A172 (cell line): ENCODE data around the gene MYMX. TPM values are rescaled to one million over a fixed set of nuclear protein-coding genes. Genes with fewer than 3 reads are reported as not detected.
"Not testable (repeated sequence)": the region's sequence is repeated elsewhere in the genome, so short reads cannot be mapped to it uniquely, and the experiment has no call there.

Source experiments
- DNase-seq: peaks from one replicate; pipeline ENCODE4 v3.0.0-alpha.2; 2015; ENCODE audit warnings: low spot score
- total RNA-seq: library from RNA; depleted of rRNA; stranded (reverse); fragments of >200 nt; shearing (Covaris generic); gene quantifications from 2 replicates; pipeline ENCODE4 v1.2.3, GENCODE V29; 2014; rRNA removed

Gene MYMX
- not detected in 2 replicates for total RNA-seq

DNA sequence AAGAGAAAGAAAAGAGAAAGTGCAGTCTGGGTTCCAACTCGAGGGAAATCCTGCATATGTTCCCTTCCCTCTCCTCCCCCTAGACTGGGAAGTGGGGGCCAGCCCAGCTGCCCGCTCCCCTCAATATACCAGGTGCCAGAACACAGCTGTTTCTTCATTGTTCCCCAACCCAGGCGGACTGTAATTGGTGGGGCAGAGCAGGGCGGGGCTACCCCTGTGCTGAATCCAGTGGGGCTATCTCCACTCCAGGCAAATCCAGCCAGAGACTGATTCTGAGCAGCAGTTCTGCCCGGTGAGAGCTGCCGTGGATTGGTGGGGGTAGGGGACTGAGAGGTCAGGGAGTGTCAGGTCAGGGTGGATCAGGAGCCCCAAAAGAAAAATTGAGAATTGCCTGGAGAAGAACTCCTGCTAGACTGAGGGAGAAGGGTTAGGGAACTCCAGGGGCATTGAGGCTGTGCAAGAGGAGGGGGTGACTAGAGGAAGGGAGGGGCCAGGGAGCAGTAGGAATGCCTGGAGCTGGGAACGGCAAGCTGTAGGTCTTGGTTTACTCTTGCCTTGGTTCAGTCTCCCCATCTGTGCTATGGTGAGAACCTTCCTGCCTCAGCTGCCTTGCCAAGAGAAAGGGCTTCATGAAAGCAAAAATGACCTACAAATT is at the start of gene MYMX:
Gene MYMX (plus strand): TSS at position 250 of the 655 bp plus-strand sequence. CDS start 546 bp downstream, outside the sequence.
- DNase-seq: no peak

DNA sequence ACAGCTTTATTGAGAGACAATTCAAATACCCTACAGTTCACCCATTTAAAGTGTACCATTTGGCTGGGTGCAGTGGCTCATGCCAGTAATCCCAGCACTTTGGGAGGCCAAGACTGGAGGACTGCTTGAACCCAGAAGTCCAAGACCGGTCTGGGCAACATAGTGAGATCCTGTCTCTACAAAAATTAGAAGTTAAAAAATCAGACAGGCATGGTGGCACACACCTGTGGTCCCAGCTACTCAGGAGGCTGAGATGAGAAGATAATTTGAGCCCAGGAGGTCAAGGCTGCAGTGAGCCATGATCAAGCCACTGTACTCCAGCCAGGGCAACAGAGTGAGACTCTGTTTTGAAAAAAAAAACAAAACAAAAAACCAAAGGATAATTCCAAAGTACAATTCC is 49.2 kb upstream of the MYMX start:
- no peak for DNase-seq

DNA sequence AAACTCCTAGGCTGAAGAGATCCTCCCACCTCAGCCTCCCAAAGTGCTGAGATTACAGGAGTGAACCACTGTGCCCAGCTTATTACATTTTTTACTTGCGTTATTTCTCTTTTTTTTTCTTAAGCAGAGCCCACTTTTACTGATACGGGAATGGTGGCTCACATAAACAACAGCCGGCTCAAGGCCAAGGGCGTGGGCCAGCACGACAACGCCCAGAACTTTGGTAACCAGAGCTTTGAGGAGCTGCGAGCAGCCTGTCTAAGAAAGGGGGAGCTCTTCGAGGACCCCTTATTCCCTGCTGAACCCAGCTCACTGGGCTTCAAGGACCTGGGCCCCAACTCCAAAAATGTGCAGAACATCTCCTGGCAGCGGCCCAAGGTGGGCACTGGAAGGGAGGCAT is 47.6 kb upstream of the MYMX start:
- no peak for DNase-seq

DNA sequence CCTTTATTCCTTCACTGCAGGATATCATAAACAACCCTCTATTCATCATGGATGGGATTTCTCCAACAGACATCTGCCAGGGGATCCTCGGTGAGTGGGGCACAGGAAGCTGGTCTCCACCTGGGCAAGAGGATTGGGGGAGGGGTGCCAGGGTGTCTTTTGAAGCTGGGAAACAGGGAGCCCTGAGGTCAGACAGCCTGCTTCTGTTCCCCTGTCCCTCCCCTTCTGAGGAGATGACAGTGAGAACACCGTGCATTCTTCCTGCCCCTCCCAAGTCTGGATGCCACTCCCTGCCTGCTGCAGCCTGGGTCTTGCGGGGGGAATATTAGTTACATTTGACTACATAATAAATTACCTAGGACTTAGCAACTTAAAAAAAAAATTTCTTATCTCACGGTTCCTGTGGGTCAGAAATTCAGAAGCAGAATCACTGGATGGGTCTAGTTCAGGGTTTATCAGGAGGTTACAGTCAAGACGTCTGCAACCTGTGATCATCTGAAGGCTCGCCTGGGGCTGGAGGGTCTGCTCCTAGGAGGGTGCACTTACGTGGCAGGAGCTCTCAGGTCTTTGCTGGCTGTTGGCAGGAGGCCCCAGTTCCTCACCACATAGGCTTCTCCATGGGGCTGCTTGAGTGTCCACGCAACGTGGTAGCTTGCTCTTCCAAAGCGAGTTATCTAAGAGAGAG is 46.7 kb upstream of the MYMX start:
- DNase-seq: no peak

DNA sequence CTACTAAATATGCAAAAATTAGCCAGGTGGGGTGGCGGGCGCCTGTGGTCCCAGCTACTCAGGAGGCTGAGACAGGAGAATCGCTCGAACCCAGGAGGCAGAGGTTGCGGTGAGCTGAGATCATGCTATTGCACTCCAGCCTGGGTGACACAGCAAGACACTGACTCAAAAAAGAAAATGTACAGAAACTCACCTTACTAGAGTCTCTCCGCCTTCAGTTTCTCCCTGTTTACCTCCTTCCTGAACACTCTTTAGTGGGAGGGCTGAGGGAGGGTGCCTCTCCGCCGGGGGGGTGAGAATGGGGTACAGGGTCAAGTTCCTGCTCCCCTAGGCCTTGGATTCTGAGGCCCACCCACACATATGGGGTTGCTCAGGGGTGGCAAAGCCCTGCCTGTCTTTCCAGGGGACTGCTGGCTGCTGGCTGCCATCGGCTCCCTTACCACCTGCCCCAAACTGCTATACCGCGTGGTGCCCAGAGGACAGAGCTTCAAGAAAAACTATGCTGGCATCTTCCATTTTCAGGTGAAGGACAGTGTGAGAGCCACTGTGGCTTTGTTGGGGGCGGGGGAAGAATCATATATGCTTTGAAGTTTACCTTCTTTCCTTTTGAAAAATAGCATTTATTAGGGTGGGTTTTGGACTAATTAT is 44.7 kb upstream of the MYMX start:
- DNase-seq: no peak

DNA sequence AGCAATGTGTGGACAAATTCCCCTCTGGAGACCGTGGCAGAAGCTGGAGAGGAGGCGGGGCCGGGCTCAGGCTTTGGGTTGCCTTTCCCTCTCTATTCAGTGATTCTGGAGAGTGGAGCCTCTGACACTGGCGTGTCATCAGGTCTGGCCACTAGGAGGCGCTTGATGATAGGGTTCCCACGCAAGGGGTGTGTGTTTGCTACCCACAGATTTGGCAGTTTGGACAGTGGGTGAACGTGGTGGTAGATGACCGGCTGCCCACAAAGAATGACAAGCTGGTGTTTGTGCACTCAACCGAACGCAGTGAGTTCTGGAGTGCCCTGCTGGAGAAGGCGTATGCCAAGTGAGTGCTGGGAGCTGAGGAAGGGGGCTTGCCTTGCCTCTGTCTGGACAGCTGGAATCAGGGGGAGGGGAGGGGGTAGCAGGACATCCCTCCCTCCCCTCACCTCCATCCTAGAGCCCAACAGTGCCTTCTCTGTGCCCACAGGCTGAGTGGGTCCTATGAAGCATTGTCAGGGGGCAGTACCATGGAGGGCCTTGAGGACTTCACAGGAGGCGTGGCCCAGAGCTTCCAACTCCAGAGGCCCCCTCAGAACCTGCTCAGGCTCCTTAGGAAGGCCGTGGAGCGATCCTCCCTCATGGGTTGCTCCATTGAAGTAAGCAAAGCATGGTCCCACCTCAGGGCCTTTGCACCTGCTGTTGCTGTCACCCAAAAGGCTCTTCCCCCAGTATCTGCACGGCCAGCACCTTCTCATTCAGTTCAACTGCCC is 43.8 kb upstream of the MYMX start:
- peak; percentile 79 for DNase-seq

DNA sequence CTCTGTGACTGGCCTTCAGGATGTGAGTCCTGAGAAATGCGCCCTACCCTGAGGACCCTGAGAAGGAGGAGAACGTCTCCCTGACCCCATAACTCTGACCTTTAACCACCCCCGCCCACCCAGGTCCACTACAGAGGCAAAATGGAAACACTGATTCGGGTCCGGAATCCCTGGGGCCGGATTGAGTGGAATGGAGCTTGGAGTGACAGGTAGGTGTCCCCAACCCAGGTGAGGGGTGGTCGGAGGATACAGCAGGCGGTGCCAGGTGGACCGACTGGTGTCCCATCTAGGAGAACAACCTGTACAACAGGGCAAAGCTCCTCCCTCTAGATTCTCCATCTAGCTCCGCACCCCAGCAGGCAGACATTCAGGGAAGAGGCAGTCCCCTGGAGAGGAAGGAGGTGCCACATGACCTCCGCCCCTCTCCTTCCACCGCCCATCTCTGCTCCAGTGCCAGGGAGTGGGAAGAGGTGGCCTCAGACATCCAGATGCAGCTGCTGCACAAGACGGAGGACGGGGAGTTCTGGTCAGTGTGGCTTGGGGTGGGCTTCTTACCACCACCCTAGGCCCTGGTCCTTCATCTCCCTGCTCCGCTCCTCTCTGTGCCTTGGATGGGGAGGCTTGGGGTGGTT is 40.5 kb upstream of the MYMX start:
- no peak for DNase-seq

DNA sequence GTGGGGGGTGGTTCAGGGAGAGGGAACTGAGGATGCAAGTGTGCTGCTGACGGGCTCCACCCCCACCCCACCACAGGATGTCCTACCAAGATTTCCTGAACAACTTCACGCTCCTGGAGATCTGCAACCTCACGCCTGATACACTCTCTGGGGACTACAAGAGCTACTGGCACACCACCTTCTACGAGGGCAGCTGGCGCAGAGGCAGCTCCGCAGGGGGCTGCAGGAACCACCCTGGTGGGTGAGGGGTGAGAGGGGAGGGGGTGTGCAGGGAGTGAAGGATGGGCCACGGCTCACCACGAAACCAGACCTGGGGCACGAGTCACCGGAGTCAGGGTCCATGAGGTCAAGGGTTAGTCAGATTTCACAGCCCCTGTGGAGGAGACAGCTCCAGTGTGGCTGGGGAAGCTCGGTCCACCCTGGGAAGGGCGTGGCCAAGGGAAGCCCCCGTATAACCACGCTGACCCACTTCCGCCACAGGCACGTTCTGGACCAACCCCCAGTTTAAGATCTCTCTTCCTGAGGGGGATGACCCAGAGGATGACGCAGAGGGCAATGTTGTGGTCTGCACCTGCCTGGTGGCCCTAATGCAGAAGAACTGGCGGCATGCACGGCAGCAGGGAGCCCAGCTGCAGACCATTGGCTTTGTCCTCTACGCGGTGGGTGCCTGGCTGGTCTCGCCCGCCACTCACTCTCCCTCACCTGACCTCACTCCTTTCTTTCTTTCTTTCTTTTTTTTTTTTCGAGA is 39.8 kb upstream of the MYMX start:
- DNase-seq: no peak

DNA sequence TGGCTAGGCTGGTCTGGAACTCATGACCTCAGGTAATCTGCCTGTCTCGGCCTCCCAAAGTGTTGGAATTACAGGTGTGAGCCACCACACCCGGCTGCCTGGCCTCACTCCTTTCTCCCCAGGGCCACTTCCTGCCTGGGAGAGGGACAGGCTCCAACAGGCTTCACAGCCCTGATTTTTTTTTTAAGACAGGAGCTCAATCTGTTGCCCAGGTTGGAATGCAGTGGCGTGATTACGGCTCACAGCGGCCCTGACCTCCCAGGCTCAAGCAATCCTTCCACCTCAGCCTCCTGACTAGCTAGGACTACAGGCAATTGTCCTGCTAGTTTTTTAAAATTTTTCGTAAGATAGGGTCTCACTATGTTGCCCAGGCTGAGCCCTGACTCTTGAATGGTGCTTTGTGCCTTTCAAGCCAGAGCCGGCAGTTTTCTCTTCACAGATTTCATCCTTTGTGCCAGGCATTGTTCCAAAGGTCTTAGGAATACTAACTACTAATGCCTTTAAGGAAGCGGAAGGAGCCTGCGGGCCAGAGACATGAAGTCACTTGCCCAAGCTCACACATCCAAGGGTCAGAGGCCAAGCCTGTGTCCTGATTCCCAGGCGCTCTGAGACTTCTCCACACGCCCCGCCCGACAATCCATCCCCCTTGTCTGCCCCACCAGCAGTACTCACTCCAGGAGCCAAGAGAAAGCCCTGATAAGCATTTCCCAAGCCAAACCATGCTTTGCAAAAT is 38.9 kb upstream of the MYMX start:
- DNase-seq: peak; percentile 42

DNA sequence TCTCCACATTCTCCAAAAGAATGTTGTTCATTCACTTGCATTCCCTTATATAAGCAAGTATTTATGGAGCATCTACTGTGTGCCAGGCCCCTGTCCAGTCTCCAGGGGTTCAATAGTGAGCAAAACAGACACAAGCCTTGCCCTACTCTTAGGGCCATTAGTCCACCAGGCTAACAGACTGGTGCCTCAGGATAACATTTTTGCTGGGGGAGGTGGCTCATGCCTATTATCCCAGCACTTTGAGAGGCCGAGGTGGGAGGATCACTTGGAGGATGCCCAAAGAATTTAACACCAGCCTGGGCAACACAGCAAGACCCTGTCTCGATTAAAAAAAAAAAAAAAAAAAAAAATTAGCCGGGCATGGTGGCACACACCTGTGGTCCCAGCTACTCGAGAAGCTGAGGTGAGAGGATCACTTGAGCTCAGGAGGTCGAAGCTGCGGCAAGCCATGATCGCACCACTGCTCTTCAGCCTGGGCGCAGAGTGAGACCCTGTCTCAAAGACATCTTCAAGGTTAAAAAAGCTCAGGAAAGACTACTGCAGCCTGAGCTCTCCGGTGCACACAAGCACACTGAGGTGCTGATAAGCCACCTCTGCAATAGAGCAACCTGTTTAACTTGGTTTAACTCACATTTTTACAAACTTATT is 38.2 kb upstream of the MYMX start:
- no peak for DNase-seq

DNA sequence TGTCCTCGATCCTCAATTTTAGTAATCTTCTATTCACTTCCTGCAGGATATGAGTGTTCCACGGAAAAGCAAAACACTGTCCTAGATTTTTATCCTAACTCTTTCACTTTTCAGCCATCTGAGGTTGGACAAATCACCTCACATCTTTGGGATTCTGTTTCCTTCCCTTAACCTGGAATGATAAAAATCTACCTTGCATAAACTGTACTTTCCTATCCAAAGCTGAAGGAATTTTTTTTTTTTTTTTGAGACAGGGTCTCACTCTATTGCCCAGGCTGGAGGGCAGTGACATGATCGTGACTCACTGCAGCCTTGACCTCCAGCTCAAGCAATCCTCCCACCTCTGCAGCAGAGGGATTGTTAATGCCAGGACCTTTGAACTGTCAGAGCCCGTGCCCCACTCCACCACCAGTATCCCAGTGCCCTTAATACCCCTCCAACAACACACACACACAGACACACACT is 37.6 kb upstream of the MYMX start:
- DNase-seq: no peak

DNA sequence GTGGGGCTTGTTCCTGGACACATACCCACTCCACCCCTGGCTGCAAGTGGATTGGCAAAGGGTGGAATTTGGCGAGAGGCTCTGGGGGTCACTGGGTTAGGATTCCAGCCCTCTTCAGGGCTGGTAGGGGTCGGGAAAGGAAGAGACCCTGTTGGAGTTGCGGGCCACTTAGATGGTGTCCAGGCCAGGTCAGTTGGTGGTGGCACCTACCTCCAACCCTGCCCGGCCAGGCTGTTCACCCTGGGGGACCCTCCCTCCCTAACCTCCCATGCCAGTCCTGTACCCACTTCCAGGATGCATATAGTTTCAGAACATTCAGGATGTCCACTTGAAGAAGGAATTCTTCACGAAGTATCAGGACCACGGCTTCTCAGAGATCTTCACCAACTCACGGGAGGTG is 37.1 kb upstream of the MYMX start:
- no peak for DNase-seq

DNA sequence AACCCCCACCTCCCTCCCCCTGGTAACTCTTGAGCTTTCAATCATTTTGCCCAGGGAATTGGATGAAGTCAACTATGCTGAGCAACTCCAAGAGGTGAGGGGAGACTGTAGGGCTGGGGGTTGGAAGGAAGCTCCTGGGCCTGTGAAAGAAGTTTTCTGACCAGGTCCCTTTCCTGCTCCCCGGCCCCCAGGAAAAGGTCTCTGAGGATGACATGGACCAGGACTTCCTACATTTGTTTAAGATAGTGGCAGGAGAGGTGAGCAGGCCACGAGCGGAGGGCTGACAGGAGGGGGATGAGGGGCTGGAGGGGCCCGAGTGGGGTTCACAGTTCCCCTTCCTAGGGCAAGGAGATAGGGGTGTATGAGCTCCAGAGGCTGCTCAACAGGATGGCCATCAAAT is 36.3 kb upstream of the MYMX start:
- no peak for DNase-seq

DNA sequence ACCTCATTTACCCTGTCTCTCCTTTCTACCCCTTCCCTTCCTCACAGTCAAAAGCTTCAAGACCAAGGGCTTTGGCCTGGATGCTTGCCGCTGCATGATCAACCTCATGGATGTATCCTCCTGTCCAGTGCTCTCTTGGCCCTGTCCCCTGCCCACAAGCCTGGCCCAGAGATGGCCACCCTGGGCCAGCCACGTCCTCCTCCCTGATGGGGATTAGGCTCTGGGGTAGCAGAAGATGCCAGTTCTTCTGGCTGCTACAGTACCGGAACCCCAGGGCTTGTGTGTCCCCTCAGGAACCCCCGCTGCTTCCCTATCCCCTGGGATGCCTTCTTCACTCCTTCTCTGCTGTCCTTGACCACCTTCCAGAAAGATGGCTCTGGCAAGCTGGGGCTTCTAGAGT is 35.8 kb upstream of the MYMX start:
- no peak for DNase-seq

DNA sequence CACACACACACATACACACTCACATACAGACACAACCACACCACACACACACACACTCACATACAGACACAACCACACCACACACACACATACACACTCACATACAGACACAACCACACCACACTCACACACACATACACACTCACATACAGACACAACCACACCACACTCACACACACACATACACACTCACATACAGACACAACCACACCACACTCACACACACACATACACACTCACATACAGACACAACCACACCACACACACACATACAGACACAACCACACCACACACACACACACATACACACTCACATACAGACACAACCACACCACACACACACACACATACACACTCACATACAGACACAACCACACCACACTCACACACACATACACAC is 34.9 kb upstream of the MYMX start:
- DNase-seq: not testable (repeated sequence)

DNA sequence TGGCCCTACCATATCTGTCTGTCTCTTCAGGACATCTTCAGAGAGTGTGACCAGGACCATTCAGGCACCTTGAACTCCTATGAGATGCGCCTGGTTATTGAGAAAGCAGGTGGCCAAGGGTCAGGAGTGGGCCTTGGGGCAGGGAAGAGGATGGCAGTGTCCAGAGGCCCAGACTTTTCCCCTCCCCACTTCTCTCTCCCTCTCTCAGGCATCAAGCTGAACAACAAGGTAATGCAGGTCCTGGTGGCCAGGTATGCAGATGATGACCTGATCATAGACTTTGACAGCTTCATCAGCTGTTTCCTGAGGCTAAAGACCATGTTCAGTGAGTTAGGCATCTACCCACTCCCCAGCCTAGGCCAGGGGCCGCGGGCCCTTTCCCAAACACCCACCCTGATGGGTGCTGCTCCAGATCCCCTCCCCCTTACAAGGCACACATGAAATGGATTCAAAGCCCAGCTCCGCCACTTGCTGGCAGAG is 33.8 kb upstream of the MYMX start:
- DNase-seq: no peak

DNA sequence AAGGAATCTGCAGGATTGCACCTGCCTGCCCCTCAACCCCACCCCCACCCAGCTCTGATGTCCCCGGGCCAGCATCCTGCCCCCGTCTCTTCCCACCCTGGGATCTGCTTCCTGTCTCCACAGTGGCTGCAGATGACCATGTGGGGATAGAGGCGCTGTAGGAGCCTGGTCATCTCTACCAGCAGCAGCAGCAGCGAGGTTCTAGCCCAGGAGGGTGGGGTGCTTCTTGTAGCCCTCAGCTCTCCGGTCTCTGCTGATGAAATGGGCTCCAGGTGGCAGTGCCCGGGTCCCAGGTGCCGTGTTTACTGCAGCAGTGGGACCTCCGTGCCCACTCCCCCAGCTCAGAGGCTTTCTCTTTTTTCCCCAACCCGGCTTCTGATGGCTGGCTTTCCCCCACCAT is 32.9 kb upstream of the MYMX start:
- DNase-seq: no peak

DNA sequence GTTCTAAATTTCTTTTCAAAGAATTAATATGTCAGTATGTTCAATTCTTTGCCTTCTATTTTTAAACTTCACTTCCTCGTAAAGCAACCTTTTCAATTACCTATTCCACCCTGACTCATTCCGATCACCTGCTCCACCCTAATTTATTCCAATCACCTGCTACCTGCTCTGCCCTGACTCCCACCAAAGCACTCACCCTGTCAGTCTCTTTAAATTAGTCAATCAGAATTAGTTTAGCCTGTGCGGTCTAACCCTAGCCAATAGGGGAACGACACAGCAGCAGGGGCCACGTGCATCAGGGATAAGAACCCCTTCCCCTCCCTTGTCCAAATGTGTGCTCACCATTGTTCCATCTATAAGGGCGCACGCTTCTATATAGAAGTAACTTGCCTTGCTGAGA is 31.4 kb upstream of the MYMX start:
- DNase-seq: not testable (repeated sequence)

DNA sequence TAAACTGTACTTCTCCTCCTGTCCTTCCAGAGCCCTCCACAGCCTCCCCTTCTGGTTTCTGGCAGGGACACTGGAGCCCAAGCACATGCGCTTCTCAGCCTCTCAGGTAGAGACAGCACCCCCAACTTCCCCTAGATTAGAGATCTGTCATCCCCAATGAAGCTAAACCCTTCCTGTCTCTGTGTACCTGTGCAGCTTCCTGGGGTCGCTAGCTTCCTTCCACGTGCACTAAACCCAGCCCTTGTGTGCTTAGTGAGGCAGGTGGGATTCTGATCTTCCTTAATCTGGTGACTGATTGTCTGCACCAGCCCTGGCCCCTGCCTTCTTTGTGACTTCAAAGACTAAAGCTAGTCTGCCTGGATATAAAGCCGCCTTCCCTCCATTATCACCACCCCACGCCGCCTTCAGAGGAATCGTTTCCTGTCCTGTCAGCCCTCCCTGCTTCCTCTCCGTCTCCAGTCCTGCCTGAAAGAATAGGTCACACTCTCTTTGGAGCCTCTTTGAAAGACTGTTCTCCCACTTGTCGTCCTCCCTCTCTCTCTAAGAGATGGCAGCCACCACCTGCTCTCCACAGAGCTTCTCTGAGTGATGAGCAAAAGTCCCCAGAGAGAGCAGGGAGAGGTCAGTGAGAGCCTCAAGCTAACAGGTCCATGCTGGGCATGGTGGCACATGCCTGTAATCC is 30.6 kb upstream of the MYMX start:
- DNase-seq: no peak
